GM18526 (cell line): ENCODE measurements around the gene INPPL1.

ENCODE experiments used
- POLR2A ChIP-seq: IDR thresholded peaks from 3 replicates; pipeline ENCODE4 v1.6.1; 2011; ENCODE audit not compliant: insufficient read length; ENCODE audit errors: extremely low read depth

Gene INPPL1

DNA sequence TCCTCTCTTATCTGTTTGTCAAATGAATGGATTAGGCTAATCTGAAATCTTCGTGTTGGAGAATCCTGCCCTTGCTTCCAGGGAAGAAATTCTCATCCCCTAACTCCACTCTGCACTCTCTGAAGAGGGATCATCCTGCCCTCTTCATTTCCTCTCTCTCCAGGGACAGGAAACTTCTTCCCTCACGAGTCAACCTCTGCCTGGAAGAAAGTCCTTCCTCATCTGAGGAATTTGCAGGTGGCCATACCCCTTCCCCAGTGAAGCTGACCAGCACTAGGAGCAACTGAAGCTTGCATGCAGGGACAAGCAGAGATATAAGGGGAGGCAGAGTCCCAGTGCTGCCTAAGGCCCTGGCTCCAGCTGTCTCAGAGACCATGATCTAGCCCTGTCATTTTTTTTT is 23.0 kb downstream of the INPPL1 start:
- TF ChIP-seq POLR2A = no peak

- no peak for TF ChIP-seq POLR2A
Observed at GRCh38 chr11:72249961-72250360, 25.4 kb downstream of the INPPL1 start.

DNA sequence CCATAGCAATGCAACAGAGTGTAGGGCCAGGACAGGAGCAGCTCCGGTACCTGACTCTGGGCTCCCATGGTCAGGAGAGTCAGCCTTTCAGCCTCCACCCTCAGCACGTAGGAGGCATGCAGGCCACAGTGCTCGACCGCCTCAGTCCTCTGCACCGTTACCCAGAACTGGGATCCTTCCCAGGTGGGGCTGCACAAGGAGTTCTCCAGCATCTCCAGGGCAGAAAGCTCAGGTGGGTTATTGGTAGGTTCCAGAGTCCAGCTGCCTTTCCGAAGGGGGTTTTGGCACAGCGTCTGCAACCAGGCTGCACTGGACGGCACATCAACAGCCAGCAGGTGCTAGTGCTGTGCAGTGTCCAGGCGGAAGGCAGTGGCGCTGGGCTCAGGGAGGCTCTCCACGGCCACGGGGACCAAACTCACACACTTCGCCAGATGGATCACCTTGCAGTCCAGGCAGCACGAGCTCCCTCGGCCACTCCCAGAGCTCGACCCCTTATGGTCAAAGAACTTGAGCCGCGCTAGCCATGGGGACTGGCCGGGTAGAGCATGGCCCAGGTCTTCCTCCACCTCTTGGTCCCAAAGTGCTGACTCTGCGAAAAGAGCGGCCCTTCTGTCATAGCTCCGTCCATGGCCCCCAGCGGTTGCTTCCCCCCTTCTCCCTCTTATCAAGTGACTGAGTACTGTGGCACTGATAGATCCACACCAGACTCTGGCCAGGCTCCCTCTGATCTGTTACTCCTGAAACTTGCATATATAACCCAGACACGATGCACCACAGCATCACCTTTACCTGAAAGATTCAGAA is 26.3 kb downstream of the INPPL1 start:
- TF ChIP-seq POLR2A = no peak

GRCh38 chr11:72251614-72252013 is 27.0 kb downstream of the INPPL1 start:
- no peak for TF ChIP-seq POLR2A

DNA sequence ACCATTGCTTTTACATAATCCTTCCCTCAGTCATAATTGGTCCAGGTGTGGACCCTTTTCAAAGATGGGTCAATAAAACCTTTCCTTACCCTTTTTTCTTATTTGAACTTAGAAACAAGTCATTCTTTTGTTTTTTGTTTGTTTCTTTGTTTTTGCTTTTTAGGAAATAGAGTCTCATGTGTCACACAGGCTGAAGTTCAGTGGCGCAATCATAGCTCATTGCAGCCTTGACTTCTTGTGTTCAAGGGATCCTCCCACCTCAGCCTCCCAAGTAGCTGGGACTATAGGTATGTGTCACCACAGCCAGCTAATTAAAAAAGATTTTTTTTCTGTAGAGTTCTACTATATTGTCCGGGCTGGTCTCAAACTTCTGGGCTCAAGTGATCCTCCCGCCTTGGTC is 28.8 kb downstream of the INPPL1 start:
- TF ChIP-seq POLR2A = no peak

- TF ChIP-seq POLR2A = no peak
Observed at GRCh38 chr11:72254299-72254993, 29.9 kb downstream of the INPPL1 start.

GRCh38 chr11:72257570-72257969 is 33.0 kb downstream of the INPPL1 start:
- no peak for TF ChIP-seq POLR2A

DNA sequence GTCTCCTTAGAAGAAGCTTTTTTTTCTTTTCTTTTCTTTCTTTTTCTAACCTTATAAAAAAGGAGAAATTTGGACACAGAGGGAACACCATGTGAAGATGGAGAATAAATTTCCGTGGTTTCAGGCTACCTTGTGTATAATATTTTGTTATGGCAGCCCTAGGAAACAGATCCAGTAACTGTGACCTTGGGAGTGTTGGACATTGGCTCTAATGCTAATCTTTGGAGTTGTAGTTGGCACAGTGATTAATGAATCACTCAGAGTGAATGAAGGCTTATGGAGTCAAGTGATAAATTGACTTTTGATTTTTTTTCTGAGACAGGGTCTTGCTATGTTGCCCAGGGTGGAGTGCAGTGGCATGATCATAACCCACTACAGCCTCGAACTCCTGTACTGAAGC is 34.9 kb downstream of the INPPL1 start:
- TF ChIP-seq POLR2A = no peak

DNA sequence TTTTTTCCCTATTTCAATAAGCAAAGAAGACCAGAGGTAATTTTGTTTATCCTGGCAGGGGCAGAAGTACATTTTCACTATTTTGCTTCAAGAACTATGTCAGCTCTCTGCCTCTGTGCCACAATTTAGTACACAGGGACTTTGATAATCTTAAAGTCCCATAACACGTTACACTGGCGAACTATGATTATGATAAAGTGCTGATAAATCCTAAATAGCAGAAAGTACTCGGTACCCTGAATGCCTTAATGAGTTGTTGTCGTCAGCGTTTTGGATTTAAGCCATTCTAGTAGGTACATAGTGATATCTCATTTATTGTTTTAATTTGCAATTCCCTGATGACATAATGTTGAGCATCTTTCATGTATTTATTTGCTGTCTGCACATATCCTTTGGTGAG is 36.0 kb downstream of the INPPL1 start:
- no peak for TF ChIP-seq POLR2A

GRCh38 chr11:72263361-72263760 is 38.8 kb downstream of the INPPL1 start:
- no peak for TF ChIP-seq POLR2A

DNA sequence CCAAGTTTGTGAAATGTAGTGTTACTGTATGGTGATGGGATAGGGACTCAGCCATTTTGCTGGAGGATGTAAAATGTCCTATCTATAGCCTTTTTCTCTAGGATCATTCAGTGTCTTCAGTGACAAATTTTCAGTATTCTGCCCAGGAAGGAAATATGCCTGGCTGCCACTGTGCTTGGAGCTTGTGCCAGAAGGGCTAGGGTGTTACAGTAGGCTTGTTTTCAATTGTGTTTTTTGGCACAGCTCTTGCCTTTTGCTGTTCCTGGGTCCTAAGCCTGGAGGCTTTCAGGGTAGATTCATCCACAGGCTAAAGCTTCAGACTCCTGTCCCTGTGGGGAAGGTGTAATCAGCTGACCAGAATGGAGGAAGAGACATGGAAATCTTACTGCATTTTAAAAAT is 41.4 kb downstream of the INPPL1 start:
- TF ChIP-seq POLR2A = no peak

GRCh38 chr11:72267956-72268617 is 43.5 kb downstream of the INPPL1 start:
- TF ChIP-seq POLR2A = no peak

DNA sequence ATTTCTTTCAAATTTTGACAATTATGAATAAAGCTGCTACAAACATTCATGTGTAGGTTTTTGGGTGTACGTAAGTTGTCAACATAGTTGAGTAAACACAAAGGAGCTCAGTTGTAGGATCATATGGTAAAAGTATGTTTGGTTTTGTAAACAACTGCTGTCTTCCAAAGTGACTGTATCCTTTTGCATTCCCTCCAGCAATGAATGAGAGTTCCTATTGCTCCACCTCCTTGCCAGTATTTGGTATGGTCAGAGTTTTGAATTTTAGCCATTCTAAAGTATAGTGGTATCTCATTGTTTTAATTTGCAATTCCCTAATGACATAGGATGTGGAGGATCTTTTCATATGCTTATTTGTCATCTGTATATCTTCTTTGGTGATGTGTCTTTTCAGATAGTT is 47.4 kb downstream of the INPPL1 start:
- no peak for TF ChIP-seq POLR2A

- TF ChIP-seq POLR2A = no peak
Observed at GRCh38 chr11:72274435-72274834, 49.9 kb downstream of the INPPL1 start.

- no peak for TF ChIP-seq POLR2A
Observed at GRCh38 chr11:72278905-72279304, 54.3 kb downstream of the INPPL1 start.

GRCh38 chr11:72280037-72280436 is 55.5 kb downstream of the INPPL1 start:
- TF ChIP-seq POLR2A = no peak

GRCh38 chr11:72280726-72281315 is 56.3 kb downstream of the INPPL1 start:
- no peak for TF ChIP-seq POLR2A
